GM08714 (cell line): ENCODE measurements around the gene INSIG1.

ENCODE experiments used
- H3K4me3 ChIP-seq: fragments of 200-500 bp; sonication (Bioruptor generic); 2 replicates; pipeline ENCODE4 v1.5.1; 2014; ENCODE audit warnings: mild to moderate bottlenecking, low read length, inconsistent platforms
- ZNF274 ChIP-seq: IDR thresholded peaks from 2 replicates; pipeline ENCODE4 v1.6.1; 2012; ENCODE audit warnings: mild to moderate bottlenecking, low read depth, low read length

Gene INSIG1

DNA sequence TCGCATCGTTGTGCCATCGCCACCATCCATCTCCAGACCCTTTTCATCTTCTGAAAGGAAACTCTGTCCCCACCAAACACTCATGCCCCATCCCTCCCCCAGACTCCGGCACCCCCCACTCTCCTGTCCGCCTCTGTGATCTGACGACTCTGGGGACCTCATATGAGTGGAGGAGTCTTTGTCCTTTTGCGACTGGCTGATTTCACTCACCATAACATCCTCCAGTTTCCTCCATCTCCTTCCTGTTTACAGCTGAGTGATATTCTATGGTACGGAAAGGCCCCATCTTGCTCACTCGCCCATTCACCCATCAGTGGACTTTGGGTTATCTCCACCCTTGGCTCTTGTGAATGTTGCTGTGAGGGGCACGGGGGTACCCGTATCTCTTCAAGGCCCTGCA is 11.8 kb upstream of the INSIG1 start:
- no peak for TF ChIP-seq ZNF274
- H3K4me3 ChIP-seq, result no peak overlapping the region

DNA sequence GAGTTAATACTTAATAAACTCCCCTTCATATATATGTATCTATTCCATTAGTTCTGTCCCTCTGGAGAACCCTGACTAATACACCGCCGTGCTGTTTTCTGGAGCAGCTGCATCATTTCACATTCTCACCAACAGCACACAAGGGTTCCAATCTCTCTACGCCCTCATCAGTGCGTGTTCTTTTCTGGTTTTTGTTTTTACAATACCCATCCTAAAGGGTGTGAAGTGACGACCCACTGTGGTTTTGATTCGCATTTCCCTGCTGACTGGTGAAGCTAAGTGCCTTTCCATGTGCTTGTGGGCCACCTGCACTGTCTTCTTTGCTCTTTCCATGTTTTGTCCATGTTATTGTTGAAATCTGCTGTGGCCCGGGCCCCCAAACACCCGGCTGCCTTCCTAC is 11.0 kb upstream of the INSIG1 start:
- no peak for TF ChIP-seq ZNF274
- no peak overlapping the region for H3K4me3 ChIP-seq

DNA sequence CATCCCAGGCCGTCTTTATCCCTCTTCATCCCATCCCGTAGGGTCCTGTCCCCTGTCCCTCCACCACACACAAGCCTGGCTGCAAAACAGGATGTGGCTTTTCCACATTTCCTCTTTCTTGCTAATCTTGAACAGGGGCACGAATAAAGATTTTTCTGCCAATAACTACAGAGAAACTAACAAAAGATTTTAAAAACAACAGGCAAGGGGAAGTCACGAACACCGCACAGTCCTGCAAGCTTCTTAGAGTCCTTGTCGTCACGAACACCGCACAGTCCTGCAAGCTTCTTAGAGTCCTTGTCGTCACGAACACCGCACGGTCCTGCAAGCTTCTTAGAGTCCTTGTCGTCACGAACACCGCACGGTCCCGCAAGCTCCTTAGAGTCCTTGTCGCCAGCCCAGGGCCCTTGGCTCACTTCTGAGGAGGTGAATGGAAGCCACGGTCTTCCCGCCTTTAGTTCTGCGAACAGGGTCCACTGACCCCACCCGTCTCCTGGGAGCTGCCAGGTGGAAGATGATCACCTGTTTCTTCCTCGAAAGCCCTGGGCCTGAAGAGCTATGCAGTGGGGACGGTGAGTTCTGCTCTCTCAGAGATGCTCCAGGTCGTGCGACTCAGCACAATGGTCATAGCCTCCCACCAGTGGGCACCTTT is 10.3 kb upstream of the INSIG1 start:
- TF ChIP-seq ZNF274, result no peak
- no peak overlapping the region for H3K4me3 ChIP-seq

DNA sequence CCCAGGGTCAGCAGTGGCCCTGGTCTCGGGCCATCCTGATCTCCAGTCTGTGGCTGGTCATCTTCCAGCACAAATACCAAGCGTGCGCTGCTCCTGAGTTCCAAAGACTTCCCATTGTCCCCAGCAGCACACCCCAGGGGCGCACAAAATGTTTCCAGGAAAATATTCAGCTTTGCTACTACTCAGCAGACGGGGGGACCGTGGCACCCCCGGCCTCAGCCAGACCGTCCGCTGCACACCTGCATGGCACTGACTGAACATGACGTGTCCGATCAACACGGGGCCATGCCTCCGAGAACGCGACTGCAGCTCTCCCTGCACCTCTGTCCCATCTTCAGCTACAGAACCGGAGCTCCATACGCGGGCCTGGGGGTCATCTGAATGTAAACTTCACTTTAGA is 9.6 kb upstream of the INSIG1 start:
- no peak overlapping the region for H3K4me3 ChIP-seq
- no peak for TF ChIP-seq ZNF274

DNA sequence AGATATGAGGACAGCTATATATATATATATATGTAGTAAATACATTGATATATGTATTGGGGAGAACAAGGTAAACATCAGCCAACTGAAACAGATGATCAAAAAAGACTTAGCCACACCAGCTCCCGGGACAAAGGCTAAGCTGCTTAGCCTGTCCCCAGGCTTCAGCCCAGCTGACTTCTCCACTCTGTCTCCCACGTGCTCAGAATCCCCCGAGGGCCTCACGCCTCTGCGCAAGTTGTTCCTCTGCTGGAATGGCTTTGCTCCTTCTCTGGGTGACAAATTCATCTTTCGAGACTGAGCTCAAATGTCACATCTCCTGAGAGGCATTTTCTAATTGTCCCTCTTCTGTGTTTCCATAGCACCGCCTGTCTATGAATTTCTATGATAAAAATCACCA is 8.6 kb upstream of the INSIG1 start:
- no peak for TF ChIP-seq ZNF274
- H3K4me3 ChIP-seq, result no peak overlapping the region

DNA sequence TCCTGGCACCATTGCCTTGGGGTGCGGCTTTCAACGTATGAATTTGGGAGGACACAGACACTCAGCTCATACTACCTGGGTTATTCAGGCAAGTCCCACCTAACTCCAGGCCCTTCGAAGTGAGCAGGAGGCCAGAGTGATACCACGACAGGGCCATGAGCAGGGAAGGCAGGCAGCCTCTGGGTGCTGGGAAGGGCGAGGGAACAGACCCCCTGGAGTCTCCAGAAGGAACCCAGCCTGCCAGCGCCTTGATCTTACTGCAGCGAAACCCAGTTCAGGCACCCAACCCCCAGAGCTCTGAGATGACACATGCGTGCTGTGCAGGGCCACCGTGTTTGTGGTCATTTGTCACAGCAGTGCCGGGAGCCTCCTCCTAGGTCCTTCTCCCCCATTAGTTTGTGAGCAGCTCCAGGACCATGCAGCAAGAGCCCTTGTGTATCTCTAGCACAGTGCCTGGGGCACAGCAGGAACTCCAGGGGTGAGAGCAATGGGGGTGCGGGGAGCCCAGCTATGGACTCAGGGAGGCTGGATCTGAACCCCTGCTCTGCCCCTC is 7.7 kb upstream of the INSIG1 start:
- TF ChIP-seq ZNF274, result no peak

DNA sequence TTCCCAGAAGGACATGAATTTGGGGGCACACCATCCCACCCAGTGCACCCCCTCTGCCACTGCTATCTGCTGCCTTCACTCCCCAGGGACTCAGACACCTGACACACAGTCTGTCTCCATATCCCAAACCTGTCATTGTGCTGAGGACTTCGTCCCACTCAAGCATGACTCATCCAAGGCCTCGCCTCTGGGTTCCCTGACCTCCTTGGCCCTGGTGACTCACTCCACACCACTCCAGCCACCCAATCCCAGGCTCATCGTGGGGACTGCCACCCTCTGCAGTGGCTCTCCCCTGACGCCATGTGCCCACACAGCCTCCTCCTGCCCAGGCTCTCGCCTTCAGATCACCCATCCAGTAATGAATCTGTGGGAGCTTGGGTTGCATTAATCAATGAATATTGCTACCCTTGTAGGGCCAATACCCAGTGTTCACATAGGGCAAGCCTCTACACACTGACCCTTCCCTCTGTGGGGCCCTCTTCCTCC is 6.6 kb upstream of the INSIG1 start:
- no peak overlapping the region for H3K4me3 ChIP-seq
- TF ChIP-seq ZNF274, result no peak

More for the DNA sequence above, 7.7 kb upstream of the INSIG1 start:
- H3K4me3 ChIP-seq, result no peak overlapping the region

DNA sequence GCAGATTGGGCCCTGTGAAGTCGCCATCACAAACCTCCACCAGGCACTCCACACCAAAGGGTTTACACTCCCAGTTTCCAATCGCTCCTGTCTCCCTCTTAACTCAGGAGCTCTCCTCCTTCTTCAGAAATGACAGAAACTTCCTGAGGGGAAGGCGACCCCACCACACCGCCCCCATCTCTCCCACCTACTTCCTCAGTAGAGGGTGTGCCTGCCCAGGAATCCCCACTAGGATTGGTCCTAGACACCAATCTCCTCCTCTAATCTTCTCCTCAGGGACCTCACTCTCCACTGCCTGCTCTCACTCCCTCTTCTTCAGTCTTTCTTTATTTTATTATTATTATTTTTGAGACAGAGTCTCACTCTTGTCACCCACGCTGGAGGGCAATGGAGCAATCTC is 5.9 kb upstream of the INSIG1 start:
- H3K4me3 ChIP-seq, result no peak overlapping the region
- TF ChIP-seq ZNF274, result no peak

DNA sequence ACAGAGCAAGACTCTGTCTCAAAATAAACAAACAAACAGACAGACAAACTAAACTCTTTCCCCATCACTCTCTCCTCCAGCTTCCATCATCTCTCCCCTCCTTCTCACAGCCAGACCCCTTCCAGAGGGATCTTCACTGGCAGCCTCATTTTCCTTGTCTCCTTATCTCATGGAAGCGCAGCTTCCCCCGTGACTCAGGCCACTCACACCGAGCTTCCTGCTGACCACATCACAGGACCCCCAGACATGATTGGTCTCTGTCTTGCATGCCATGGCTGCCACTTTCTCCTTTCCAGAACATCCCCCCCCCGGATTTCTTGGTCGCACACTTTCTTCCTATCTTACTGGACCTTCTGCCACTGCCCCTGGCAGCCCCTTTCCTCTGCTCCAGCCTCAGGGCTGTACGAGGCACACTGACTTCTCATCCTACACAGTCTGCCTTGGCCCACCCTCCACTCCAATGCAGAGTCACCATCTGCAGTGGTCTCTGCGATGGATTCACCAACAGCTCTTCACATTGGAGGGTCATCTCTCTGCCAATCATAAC is 4.9 kb upstream of the INSIG1 start:
- H3K4me3 ChIP-seq, result no peak overlapping the region
- TF ChIP-seq ZNF274, result no peak

DNA sequence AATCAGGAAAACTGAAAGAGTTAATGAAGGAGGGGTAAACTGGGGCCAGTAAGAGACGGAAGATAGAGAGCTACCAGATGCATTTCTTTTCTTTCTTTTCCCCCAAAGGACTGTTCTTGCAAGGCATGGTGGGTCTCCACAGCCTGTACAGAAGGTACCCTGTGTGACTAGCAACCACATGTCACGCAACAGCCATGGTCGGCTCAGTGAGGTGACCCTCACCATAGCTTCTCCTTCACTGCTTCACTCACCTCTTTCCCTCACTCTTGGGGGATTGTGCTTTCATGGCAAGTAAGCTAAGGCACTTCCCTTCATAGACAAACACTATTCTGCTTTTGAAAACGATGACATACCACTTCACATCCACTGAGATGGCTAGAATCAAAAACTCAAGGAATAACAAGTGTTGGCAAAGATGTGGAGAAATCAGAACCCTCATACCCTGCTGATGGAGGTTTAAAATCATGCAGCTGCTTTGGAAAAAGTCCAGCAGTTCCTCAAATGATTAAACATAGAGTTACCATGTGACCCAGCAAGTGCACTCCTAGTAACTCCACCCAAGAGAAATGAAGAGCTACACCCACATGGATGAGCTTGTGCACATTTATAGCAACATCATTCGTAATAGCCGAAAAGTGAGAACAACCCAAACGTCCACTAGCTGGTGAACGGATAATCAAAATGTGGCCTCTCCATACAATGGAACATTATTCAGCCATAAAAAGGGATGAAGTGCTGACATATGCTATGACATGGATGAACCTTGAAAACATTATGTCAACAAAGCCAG is 3.8 kb upstream of the INSIG1 start:
- TF ChIP-seq ZNF274, result no peak
- H3K4me3 ChIP-seq, result no peak overlapping the region

DNA sequence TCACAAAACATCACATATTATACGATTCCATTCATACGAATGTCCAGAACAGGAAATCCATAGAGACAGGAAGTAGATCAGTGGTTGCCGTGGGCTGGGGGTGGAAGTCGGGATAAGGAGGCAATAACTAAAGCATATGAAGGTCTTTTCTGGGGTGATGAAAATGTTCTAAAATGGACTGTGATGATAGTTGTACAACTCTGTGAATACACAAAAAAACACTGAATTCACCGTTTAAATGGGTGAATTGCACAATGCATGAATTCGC is 3.2 kb upstream of the INSIG1 start:
- no peak overlapping the region for H3K4me3 ChIP-seq
- no peak for TF ChIP-seq ZNF274

DNA sequence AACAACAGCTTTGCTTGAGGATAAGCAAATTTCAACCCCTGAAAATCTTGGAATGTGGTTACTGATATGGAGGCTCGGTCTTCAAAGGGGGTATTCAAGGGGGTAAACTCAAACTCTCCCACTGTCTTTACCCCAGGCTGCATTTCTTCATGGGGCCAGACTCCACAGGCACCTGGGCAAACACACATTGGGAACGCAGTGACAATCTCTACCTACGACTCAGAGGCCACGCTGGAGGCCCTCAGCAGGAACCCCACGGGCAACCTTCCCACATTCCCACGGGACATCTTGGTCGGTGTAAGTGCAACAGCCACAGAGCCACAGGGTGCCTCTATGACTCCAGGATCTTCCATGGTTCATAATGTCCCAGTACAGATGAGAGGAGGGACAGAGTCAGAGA is 2.2 kb upstream of the INSIG1 start:
- no peak for TF ChIP-seq ZNF274
- no peak overlapping the region for H3K4me3 ChIP-seq

DNA sequence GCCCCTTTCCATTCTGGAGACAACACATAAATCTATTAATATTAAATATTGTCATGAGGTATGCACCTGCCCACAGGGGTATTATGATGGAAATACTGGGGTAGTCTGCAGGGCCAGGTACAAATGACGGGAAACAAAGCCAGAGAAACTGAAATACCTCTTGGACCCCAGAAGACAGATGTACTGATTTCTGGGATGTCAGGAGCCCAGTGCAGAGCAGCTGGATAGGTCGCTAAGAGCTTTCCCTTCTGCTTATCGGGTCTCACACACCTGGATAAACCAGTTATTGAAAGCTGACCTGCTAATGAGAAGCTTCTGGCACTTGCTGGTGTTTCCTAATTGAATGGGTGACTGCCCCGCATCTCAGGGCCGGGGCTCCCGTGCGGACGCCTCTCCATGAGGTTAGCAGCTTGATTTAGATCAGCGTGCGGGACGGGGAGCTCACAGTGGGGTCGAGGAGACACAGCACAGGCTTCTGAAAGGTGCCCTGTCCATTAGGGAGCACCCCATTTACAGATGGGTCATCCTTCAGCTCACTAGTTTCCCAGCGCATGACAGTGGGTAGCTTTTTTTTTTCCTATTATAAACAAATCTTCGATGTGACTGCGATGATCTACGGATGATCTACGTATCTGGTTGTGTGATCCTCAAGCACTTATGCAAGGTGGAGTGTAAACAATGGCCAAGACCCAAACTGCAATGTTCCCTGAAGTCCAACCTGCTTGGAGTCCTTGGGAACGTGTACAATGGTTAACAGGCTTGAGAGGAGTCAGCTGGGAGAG is 1.5 kb upstream of the INSIG1 start:
- no peak for TF ChIP-seq ZNF274

DNA sequence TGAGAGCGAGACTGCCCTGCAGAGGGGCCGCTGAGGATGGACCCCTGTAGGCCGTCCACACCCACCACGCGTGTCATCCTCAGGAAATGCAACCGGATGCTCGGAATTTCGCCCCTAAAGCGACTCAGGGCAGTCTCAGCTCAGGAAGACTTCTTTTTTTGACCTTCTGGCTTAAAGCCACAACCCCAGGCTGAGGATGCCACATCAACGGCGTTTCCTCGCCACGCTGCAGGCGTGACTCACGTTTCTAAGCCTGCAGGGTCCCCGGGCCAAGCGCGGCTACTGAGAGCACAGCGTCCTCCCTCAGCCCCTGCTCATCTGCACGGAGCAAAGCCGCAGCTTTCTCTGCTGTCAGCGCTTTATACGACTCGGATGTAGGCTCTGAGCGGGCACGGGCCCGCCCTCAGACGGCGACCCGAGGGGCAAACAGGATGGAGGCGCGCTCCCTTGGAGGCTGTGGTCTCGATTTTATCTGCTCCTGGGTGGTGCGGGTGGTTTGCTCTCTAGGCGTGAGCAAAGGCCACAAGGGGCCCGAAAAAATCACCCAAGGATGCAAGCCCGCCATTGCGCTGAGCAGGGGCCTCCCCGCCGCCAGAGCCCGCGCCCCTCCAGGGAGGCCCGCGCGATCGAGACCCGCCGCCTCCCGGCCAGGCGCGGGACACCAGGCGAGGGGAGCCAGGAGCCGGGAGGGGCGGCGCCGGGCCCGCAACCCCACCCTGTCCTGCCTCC is 726 bp upstream of the INSIG1 start:
- TF ChIP-seq ZNF274, result no peak

More for the DNA sequence above, 1.5 kb upstream of the INSIG1 start:
- peak overlapping the region; percentile 64; the same call in 1 of the 2 replicates for H3K4me3 ChIP-seq

More for the DNA sequence above, 726 bp upstream of the INSIG1 start:
- H3K4me3 ChIP-seq, result peak overlapping the region; percentile 64; the same call in 1 of the 2 replicates
